HG03108 (cell line): ENCODE results near the gene WDR6.
"Not testable (repeated sequence)": the region's sequence is repeated elsewhere in the genome, so short reads cannot be mapped to it uniquely, and the experiment has no call there.

Source experiments
- ATAC-seq: cut with Tn5 transposase; IDR thresholded peaks from one replicate; pipeline ENCODE4 v1.9.1; 2021; ENCODE audit warnings: moderate library complexity; ENCODE audit not compliant: unreplicated experiment

The WDR6 gene

DNA sequence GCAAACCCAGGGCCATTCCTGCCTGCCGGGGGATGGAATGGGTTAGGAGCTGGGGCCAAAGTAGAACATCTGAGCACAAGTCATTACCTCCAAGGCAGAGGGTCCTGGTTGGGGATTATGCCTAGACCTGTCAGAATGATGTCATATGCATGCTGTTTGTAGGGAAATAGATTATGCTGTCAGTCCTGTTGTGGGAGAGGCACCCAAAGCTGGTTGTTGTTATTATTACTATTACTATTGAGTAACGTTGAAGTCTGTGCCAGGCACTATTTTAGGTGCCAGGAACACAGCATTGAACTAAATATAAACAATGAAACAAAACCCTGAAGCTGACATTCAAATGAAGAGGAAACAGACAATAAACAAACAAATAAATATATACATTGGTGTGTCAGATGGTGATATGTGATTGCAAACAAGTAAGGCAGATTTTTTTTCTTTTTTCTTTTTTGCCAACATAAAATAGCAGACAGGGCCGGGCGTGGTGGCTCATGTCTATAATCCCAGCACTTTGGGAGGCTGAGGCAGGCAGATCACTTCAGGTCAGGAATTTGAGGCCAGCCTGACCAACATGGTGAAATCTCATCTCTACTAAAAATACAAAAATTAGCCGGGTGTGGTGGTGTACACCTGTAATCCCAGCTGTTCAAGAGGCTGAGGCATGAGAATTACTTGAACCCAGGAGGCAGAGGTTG, 15.2 kb upstream of the WDR6 start:
- no peak for ATAC-seq

DNA sequence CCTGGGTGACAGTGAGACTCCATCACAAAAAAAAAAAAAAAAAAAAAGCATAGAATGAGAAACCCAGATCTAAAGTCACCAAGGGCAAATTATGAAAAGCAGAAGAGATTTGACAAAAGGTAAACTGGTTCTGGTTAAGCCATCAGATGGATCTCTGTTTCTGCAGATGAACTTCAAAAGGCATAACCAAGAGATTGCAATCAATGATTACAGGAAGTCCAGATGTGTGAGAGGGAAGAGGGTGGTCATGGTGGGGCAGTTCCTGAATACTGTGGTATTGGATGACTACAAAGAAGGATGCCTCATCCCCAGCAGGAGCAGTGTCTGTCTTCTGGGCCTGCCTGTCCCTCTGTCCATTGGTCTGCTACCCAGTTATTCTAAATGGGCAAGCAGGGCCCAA, 13.4 kb upstream of the WDR6 start:
- ATAC-seq, result no peak

DNA sequence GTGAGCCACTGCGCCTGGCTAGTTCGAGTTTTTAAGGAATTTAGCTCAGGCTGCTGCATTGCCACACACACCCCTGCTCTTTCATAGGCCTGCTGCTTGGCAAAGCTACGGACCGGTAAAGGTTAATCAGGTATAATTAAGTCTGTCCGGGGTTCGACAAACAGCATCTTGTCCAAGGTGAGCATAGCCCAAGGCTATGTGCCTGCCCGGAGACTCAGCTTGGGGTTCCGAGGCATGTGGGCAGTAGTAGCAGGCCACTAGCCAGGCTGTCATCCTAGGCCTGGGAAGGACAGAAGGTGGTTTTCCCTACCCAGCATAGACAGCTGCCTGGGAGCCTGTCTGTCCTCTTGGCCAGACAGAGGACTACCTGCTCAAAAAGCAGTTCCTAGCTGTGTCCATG, 10.6 kb upstream of the WDR6 start:
- no peak for ATAC-seq

DNA sequence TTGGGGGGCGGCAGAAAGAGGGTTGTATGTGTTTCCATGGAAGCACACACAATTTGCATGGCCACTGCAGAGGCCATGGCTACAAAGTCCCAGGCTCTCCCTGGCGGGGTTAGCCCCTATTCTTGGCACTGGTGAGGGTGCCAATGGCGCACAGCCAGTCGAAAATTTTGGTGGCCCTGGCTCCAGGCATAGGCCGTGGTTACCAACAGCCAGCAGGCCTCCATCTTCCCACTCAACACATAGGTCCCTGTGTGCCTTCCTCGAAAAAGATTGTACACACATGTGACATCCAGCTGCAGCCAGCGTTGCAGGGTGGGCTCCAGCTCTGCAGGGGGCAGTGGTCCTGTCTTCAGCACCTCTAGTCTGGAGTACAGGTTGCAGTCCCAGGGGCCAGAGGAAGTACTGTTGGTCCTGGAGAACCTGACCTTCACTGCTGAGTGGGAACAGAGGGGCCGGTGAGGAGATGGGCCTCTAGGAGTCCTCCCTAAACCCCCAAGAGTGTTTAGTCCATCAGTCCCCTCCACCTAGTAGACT, 10.0 kb upstream of the WDR6 start:
- no peak for ATAC-seq

DNA sequence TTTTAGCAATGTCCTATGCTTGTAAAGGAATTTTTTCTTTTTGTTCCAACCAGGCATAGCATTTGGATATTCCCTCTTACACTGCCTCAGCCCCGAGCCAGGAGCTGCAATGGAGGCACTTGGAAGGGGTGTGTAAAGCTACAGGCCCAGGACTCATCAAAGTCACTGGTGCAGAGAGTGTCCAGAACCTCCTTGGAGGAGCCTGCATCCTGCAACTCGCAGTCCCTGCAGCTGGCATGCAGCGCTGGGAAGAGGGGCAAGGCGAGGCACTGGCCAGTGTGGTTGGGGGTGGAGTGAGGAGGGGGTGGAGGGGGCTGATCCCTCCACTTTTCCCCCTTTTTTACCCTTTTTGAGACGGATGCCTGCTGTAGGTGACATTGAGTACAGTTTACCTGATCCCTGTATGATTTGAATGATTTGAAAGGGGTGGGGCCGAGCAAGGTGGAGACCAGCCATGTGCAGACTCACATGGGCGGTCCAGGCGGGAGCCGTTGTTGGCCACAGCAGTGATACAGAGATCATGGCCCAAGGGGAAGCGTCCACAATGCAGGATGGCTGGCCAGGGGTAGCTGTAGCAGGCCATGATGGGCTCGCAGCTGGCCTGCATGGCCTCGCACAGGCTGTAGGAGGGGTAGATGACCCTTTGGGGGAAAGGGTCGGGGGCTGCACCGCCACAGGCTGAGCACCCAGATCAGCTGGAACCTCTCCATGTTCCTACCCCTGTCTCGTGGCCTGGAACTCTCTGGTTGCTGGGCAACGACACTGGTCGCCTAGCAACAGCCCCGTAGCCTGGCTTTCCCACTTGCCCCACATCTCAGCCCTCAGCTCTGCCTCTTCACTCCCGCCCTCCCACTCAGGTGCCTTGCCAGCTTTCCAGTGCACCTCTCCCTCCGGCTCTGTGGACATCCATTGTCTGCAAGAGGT, 9.2 kb upstream of the WDR6 start:
- ATAC-seq, result no peak

DNA sequence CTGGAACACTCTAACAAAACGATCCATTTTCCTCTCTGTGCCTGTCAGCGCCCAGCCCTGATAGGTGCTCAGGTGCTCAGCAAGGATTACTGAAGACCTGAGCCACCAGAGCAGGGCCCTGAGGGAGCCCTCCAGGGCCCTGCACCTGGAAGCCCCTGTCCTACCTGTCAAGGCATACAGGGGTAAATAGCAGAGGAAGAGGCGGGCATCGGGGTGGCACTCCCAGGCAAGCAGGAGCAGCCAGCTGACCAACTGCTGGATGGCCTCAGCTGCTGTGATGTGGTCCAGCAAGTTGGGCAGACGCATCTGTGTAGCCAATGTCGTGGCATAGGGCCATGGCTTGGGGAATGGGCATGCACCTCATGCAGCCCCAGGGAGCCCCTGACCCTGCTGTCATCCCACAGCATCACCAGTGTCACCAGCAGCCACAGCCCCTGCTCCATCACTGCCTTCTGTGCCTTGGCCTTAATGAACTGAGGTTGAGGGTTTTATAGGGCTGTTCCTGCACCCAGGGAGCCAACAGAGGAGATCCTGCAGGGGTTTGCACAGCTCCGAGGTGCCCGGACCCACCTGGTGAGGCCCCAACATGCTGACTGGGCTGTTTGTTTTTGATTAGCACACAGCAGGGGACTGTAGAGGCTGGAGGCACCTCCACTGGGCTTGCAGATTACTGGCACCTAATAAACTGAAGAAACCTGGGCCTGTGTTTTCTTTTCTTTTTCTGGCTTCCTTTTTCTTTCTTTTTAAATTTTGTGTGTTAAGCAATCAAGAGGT, 7.9 kb upstream of the WDR6 start:
- no peak for ATAC-seq

DNA sequence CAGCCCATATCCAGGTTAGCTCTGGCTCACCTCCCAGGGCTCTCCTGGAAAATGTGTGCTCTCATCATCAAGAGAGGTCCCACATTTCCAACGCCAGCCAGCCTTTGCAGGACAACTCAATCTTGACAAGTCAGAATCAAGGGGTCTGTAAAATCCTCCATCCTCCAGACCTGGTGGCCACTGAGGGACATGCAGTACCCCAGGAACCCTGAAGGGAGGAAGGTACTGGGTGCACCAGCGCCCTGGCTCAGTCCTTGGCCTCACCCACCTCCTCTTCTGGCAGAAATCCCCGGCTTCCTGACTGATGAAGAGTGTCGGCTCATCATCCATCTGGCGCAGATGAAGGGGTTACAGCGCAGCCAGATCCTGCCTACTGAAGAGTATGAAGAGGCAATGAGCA, 6.0 kb upstream of the WDR6 start:
- no peak for ATAC-seq

DNA sequence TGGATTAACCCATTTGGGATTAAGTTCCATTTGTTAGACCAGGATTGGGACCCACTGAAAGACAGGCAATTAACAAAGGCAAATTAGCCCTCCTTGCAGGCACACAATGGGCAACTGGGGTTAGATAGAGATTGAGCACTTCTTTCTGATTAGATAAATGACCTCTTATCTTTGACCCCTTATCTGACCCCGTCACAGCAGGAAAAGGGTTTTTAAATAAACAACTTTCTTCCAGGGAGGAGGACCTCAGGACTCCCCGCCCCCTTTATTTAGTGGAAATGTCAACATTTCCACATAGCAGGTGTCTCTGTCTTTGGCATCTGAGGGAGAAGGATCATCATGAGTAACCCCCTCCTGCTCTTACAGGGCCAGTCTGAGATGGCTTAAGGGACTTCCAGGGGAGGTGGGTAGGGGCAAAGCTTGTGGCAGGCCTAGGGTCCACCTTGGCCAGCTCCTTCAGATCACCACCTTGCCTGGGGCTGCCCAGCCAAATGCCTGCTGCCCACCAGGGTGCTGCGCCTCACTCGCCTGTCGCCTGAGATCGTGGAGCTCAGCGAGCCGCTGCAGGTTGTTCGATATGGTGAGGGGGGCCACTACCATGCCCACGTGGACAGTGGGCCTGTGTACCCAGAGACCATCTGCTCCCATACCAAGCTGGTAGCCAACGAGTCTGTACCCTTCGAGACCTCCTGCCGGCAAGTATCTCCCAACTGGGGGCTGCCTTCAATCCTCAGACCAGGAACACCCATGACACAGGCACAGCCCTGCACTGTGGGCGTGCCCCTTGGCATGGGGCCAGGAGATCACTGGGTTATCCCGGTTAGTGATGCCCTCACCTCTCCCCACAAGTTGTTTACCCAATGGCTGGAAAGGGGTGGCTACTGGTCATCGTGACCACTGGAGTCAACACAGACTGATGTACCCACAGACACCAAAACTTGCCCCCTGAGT, 2.6 kb upstream of the WDR6 start:
- no peak for ATAC-seq

DNA sequence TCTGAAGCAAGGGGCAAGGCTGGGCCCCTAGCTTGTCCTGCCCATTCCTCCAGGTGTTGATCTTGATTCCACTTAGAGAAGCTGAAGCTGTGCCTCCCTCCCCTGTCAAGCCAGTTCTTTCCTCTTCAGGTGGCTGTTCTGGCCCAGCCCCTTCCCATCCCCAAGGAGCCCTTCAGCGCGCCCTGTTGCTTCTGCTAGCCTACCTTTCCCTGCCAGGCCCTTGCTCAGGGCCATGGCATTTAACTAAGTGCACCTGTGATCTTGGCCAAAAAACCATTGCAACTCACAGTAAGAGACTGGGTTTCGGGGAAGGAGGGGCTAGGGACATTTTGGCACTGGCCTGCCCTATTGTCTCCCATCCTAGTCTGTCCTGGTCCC, 1.9 kb upstream of the WDR6 start:
- no peak for ATAC-seq

DNA sequence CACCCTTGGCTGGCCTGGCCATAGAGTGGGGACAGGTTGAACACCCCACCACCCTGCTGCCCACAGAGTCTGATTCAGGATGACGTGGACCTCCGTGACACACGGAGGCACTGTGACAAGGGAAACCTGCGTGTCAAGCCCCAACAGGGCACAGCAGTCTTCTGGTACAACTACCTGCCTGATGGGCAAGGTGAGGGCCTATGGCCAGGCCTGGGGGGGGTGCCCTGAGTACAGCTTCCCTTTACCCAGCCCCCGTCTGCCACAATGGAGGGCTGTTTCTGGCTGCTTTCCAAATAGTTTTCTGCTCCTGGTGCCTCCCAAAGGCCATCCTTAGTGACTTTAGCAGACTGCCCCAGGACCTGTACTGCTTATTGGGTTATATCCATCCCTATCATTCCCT, 1.2 kb upstream of the WDR6 start:
- no peak for ATAC-seq

DNA sequence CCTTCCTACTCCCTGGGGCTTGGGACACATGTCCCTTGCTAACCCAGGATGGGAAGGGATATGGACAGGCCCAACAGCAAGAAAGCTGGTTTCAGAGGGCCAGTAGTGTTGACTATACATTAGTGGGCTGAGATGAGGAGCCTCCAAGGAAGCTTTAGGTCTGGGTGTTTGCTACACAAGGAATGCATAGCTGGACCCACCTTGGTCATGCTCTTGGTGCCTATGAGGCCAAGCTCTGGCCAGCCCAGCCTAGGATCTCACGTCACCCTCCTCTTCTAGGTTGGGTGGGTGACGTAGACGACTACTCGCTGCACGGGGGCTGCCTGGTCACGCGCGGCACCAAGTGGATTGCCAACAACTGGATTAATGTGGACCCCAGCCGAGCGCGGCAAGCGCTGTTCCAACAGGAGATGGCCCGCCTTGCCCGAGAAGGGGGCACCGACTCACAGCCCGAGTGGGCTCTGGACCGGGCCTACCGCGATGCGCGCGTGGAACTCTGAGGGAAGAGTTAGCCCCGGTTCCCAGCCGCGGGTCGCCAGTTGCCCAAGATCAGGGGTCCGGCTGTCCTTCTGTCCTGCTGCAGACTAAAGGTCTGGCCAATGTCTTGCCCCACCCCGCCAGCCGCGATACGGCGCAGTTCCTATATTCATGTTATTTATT, 653 bp upstream of the WDR6 start:
- ATAC-seq, result no peak

DNA sequence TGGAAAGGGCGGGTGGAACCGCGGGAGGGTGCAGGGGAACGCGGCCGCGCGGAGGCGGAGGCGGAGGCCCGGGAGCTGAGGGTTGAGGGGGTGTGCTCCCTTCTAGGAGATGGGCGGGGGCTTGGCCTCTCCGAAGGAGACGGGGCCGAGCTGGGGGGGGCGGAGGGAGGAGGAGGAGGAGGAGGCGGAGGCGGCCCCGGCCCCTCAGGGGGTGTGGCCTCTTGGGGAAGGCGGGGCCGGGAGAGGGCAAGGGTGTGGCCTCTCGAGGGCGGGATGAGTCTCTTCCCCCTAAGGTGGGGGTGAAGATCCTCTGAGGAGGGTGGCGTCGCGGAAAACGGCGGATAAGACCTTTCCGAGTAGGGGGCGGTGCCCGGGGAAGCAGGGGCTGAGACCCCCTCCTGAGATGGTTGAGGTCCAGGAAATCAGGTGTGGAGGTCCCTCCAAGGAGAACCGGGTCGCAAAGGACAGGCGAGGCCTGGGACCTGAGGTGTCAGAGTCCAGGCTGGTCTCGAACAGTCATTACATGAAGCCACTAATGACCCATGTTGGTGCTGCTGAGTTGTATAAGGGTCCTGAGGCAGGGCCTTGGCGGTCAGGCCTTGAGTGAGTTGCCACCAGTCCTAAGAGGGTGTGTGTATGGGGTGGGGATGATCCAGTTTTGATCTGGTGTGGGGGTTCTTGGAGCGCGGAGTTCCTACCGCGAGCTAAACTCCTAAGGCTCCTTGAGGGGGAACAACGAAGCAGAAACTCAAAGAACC, 759 bp downstream of the WDR6 start:
- peak; percentile 37 for ATAC-seq

DNA sequence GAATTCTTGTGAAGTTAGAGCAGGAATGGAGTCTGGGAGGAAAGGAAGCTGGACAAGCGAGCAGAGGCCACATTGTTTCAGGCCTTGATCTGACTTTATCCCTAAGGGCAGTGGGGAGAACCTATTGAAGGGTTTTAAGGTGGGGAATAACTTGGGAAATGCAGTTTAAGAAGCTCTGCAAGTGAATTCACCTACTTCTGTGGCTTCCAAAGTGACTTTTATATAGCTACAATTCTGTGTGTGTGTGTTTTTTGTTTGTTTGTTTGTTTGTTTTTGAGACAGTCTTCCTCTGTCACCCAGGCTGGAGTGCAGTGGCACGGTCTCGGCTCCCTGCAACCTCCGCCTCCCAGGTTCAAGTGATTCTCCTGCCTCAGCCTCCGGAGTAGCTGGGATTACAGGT, 1.4 kb downstream of the WDR6 start:
- ATAC-seq, result not testable (repeated sequence)

DNA sequence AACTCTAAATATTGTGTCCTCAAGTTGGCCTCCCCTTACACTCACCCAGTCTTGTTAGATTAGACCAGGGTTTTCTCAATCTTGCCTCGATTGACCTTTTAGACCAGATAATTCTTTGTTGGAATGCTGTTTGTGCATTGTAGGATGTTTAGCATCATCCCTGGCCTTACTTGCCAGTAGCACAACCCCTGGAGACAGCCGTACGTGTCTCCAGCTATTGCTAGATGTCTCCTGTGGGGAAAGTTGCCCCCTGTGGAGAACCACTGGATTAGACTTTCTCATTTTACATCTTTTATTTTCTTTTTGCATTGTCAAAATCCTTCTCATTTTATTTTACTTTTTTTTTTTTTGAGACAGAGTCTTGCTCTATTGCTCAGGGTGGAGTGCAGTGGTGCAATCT, 2.2 kb downstream of the WDR6 start:
- ATAC-seq, result no peak

DNA sequence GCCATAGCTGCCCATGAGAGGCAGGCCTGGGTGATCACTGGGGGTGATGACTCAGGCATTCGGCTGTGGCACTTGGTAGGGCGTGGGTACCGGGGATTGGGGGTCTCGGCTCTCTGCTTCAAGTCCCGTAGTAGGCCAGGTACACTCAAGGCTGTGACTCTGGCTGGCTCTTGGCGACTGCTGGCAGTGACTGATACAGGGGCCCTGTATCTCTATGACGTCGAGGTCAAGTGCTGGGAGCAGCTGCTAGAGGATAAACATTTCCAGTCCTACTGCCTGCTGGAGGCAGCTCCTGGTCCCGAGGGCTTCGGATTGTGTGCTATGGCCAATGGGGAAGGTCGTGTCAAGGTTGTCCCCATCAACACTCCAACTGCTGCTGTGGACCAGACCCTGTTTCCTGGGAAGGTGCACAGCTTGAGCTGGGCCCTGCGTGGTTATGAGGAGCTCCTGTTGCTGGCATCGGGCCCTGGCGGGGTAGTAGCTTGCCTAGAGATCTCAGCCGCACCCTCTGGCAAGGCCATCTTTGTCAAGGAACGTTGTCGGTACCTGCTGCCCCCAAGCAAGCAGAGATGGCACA, 5.3 kb downstream of the WDR6 start:
- ATAC-seq, result no peak

DNA sequence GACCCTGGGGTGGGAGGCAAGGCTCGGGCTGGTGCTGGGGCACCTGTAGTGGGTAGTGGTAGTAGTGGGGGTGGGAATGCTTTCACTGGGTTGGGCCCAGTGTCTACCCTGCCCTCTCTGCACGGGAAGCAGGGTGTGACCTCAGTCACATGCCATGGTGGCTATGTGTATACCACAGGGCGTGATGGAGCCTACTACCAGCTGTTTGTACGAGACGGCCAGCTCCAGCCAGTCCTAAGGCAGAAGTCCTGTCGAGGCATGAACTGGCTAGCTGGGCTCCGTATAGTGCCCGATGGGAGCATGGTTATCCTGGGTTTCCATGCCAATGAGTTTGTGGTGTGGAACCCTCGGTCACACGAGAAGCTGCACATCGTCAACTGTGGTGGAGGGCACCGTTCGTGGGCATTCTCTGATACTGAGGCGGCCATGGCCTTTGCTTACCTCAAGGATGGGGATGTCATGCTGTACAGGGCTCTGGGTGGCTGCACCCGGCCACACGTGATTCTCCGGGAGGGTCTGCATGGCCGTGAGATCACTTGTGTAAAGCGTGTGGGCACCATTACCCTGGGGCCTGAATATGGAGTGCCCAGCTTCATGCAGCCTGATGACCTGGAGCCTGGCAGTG, 6.0 kb downstream of the WDR6 start:
- ATAC-seq, result no peak

DNA sequence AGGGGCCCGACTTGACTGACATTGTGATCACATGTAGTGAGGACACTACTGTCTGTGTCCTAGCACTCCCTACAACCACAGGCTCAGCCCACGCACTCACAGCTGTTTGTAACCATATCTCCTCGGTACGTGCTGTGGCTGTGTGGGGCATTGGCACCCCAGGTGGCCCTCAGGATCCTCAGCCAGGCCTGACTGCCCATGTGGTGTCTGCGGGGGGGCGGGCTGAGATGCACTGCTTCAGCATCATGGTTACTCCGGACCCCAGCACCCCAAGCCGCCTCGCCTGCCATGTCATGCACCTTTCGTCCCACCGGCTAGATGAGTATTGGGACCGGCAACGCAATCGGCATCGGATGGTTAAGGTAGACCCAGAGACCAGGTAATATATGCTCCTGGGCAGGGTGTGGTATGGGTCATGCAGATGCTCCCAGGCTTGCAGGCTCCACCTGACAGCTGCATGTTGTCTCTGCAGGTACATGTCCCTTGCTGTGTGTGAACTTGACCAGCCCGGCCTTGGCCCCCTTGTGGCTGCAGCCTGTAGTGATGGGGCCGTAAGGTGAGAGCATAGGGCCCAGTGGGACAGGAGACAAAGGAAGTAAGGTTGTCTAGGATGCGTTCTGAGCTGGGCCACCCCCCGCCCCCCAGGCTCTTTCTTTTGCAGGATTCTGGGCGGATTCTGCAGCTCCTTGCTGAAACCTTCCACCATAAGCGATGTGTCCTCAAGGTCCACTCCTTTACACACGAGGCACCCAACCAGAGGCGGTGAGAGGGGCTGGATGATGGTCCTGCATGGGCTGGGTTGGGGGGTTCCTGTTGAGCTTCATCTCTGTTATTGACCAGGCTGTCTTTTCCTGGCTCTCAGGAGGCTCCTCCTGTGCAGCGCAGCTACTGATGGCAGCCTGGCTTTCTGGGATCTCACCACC, 6.8 kb downstream of the WDR6 start:
- ATAC-seq, result no peak
